IPS DF 4.7 (cell line): ENCODE data around the gene PPP1R11.
"Not testable (repeated sequence)": the region's sequence is repeated elsewhere in the genome, so short reads cannot be mapped to it uniquely, and the experiment has no call there.

Source experiments
- DNase-seq: peaks from one replicate; pipeline ENCODE4 v3.0.0-alpha.2; 2013; ENCODE audit warnings: low spot score; ENCODE audit errors: extremely low read depth

Gene PPP1R11, protein sequence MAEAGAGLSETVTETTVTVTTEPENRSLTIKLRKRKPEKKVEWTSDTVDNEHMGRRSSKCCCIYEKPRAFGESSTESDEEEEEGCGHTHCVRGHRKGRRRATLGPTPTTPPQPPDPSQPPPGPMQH

DNA sequence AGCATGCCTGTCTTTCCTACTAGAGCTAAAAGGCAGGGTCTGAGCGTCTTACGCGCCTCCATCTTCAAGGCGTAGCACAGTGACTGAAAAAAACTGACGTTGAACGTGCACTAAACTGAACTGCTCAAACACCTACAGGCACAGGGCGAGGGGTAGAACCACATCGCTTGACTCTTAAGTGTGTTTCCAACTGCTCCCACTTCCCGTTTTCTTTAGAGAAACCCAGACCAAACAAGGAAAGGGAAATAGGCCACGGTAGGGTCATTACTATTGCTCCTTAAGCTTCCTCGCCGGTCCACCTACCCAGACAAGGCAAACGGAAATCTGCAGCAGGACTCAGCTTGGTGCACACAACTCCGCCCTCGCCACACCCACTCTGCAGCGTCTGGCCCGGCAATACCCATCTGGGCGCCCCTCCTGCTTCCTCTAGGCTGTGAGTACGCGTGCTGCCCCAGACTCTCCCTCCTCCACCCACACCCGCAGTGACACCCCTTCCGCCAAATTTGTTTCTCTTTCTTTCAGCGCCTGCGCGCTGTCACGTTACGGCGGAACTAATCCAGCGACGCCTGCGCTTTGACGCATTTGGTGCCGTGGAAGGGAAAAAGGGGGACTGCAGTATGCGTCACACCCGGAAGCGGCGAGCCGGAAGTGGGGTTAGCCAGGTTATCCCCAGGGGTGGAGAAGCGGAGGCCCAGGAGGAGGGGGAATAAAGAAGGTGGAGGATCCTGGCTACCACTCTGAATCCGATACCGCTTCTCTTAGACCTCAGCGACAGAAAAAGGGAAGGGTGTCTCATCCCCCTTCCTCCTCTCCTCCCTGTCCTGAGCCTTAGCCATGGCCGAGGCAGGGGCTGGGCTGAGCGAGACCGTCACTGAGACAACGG is at the start of gene PPP1R11:
Gene PPP1R11, plus strand, starts transcription at position 622 of the 883 bp plus-strand sequence. Its CDS starts 213 bp downstream, at position 835.
- DNase-seq = peak; percentile 97

DNA sequence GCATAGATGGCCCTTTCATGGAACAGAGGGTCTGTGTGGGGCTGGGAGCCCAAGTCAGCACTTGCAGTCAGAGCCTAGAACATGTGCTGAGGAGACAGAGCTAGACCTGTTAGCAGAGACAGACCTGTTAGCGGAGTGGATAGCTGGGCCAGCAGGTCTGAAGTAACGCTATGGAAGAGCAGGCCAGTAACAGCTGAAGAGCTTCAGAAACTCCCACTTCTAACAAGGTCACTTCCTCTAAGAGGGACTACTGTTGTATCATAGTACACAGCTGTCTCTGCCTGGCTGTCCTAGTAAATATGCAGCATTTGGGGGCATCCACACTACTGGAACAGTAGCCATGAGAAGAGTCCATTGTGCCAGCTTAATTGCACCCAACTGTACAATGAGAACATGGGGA is 47.2 kb upstream of the PPP1R11 start:
- no peak for DNase-seq

DNA sequence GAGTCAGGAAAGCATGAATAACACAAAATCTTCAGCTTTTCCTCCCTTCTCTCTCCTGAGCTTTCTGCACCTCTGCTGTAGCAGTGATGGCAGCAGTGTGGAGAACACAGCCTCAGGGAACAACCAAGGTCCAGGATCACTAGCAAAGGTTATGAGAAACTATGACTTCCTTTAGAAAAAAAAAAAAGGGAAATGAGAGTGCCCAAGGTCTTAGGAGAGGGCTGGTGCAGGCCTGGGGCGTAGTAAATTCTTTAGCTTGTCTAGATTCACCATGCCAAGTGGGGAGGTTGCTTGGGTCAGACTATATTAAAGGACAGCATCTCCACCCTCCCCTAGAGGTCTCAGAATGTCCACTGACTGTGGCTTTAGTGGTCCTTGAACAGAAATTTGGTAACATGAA is 46.4 kb upstream of the PPP1R11 start:
- no peak for DNase-seq

DNA sequence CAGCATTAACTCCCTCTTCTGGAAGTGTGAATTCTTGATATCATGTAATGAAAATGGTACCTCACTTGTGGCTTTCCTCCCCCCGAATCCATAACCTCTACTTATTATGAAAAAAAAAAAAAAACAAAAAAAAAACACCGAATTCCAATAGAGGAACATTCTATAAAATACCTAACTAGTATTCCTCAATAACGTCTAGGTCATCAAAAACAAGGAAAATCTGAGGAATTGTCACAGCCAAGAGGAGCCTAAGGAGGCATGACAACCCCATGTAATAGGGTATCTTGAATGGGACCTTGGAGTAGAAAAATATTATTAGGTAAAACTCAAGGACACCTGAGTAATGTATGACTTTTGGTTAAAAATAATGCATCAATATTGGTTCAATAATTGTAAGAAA is 44.8 kb upstream of the PPP1R11 start:
- DNase-seq = no peak

DNA sequence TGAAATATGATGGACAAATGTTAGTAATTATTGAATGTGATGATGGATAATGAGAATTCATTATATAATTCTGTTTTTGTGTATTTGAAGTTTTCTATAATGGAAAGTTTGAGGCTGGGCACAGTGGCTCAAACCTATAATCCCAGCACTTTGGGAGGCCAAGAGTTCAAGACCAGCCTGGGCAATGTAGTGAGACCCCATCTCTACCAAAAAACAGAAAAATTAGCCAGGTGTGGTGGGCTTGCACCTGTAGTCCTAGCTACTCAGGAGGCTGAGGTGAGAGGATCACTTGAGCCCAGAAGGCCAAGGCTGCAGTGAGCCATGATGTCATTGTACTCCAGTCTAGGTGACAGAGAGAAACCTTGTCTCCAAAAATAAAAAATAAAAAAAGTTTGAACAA is 44.3 kb upstream of the PPP1R11 start:
- not testable (repeated sequence) for DNase-seq

DNA sequence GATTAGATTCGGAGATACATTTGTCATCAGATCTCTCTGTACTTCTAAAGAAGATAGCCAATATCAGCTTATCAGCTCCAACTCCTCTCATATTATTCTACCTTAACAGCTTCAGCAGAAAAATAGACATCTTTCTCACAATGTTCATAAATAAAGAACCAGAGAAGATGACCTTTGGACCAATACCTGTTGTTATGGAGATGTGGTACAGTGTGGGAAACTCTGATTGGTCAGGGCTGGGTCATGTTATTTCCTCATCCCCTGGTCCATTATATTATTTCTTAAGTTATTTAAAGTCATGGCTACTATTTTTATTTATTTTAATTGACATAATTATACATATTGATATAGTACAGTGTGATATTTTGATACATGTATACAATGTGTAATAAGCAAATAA is 41.8 kb upstream of the PPP1R11 start:
- DNase-seq = no peak

DNA sequence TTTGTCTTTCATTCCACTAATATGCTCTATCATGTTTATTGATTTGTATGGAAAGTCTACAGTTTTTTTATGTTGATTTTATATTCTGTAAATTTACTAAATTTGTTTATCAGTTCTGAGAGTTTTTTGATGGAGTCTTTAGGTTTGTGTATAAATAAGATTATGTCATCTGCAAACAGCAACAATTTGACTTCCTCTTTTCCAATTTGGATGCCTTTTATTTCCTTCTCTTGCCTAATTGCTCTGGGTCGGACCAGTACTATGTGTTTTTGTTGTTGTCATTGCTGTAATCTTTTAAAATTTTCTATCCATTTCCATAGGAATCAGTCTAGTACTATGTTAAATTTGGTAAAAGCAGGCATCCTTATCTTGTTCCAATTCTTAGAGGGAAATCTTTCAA is 37.4 kb upstream of the PPP1R11 start:
- DNase-seq = no peak

DNA sequence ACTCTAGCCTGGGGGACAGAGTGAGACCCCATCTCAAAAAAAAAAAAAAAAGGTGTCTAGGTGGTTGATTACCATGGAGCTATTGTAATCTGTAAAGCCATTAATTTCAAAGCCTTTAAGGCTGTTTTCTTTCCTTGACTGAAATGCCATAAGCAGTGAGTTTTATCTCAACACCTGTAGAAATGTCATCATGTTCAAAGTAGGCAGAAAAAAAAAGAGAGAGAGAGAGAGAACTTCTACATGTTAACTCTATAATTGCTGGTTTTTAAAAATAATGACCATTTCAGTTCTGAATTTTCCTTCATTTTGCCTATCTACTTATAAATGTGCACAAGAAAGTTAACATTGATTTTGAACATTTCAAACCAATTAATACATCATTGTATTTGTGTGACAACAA is 35.6 kb upstream of the PPP1R11 start:
- no peak for DNase-seq

DNA sequence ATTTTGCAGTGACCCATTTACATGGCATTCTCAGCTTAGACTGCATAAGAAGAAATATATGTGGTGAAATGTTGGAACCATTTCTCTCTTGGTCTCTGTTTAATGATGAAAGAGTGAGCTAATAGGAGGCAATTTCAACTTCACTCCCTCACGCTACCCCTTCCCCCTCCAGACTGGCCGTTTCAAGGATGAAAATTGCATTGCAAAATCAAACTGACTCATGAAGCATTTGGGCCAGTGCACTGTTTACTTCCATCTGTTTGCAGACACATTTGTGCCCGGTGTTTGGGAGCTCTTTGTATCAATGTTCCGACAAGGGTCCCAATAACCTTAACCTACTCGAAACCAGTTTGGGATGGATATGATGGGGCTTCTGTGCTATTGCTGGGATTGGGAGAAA is 33.6 kb upstream of the PPP1R11 start:
- not testable (repeated sequence) for DNase-seq

DNA sequence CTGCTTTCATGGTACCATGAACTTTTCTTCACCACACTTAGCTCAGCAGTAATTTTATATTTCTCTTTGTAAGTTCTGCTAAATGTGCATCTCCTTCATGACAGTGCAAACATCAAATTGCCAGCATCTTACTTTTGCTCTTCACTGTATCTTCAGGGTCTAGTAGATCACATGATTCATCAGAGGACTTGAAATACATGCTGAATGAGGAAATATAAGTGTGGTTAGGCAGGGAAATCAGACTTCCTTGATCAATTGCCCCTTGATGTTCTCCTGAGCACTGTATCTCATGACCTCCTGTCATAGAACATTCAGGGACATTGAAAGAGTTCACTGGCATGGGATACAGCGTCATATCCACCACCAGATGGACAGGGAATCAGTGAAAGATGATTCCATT is 31.2 kb upstream of the PPP1R11 start:
- DNase-seq = no peak

DNA sequence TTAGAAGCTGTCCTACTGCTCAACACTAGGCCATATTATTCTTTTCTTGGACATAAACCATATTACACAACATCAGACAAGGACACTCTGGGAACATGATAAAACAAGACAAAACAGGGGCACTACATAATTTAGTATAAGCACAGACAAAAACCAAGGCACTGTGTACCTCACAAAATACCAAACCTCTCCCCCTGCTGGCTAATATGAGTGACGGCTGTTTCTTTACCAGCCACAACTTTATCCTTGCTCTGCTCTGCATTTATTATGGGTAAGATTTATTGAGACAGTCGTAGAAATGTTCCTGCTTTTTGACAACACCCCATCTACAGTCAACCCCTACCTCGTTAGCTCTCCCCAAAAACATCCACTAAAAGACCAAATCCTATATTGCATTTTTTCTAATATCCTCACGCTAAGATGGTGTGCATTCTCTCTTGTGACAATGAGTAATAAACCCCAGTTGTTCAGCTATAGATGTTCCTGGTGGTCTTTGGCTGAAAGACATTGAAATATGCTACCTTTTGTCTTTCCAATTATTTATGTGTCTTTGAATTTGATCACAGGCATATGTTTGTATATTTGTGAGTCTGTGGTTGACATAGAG is 29.7 kb upstream of the PPP1R11 start:
- DNase-seq = no peak

DNA sequence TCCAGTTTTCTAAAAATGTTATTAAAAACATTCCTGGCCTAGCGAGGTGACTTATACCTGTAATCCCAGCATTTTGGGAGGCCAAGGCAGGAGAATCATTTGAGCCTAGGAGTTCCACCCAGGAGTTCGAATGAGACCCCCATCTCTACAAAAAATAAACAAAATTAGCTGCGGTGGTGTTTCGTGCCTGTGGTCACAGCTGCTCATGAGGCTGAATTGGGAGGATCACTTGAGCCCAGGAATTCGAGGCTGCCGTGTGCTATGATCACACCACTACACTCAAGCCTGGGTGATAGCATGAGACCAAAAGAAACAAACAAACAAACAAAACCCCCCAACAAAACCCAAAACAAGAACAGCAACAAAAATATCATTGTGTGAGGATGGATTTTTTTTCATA is 25.8 kb upstream of the PPP1R11 start:
- no peak for DNase-seq

DNA sequence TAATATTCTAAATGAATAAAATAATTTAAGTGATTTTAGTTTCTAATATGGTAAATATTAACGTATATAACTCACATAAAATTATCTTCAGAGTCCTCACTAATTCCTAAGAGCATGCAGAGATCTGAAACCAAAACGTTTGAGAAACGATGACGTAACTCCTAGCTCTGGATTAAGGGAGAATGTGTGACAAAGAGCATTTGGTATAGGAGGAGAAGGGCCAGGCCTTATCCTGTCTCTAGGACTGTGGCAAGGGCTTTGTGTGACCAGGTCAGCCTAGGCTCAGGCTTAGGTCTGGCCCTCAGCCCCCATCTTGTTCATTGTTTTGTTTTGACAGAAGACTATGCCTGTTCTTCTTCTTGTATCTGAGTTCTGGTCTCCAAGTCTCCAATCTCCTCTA is 25.2 kb upstream of the PPP1R11 start:
- no peak for DNase-seq

DNA sequence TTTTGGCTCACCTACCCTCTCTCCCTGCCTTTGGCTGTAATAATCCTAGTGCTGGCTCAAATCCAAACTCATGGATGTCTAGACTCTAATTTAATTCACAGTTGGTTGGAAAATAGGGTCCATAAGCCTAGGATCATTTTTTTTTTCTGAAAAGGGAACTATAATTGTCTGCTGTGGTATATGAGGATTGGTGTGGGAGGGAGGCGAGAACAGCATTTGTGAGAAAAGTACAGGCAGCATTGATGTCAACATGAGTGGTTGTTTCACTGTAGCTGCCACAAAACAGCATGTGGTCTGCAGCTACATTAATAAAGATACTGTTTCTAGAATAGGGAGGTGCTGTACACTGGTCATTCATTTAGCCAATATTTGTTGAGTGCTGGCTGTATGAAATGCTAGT is 24.5 kb upstream of the PPP1R11 start:
- no peak for DNase-seq

DNA sequence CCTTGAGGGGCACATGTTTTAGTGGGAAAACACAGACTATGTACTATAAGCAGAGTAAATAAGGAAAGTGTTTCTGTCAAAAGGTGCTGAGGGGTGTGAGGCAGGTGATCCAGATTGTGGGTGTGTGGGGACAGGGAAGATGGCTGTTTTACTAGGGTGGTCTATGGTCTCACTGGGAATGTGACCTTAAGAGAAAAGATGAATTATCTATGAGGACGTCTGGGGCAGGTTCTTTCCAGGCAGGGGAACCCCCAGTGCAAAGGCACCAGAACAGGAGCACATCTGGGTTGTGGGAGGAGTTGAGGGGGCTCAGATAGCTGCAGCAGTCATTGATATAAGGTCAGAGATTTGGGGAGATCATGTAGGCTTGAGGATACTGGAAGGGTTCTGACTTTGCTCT is 24.1 kb upstream of the PPP1R11 start:
- DNase-seq = no peak

DNA sequence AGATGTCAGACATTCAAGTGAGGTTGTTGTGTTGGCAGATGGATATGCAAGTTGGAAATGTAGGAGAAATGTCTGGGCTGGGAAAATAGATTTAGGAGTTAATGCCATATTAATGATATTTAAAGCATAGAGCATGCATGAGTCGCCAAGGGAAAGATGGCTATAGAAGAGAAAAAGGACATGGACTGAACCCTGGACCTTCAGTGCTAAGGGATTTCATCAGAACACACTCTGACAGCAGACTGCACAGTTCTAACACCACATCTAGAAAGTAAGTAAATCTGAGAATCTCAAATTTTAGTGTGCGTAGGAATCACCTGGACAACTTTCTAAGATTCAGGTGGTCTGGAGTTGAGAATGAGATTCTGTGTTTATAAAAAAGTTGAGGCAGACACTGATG is 23.3 kb upstream of the PPP1R11 start:
- no peak for DNase-seq

DNA sequence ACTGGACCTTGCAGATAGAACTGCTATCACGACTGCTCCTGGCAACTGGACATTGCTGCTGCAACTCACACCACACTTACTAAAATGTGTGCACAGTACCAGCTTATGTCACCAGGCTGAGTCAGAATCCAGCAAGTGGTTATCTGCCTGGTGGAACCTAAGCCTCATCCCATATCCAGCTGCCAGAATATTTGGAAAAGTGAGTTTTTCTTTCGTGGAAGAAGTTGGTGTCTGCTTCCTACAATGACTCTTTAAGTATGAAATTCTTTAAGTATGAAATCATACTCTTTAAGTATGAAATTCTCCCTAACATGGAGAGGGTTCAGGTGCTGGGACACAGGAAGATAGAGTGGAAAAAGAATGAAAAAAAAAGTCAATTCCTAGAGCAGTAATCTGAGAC is 22.4 kb upstream of the PPP1R11 start:
- no peak for DNase-seq

DNA sequence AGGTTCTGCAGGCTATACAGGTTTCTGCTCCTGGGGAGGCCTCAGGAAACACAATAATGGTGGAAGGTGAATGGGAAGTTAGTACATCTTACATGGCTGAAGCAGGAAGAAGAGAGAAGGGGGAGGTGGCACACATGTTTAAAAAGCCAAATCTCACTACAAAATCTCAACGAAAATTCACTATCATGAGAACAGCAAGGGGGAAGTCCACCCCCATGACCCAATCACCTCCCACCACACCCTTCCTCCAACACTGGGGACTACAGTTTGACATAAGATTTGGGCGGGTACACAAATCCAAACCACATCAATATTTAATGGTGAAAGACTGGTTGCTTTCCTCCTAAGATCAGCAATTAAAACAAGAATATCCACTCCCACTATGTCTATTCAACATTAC is 19.8 kb upstream of the PPP1R11 start:
- no peak for DNase-seq

DNA sequence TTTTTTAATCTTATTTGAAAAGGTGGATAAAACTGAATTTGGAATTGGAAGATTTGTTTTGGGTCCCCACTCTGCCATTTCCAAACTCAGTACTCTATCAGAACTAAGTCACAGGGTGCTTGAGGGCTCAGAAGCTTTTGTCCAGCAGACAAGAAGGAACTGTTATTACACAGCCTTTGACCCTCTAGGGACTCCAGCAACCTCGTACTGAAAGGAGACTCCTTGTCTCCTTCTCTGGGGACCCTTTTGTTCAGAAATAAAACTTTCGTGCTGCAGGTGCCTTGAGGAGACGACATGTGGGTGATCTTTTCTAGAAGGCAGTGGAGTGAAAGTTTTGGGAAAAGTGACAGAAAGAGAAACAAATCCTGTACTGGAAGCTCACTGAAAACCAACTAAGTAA is 13.3 kb upstream of the PPP1R11 start:
- DNase-seq = no peak

DNA sequence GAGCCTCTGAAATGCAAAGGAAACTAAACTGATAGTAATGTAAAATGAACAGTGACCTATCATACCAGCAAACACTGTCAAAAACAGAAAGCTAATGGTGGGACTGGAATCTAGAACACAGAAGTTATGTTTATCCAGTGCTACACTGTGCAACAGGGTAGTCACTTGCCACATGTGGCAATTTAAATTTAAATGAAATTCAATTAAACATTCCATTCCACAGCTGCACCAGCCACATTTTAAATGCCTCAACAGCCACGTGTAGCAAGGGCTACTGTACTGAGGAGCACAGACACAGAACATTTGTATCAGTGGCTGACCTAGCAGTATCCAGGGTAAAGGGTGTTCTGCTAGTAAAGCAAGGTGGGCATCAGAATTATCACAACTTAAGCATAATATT is 11.5 kb upstream of the PPP1R11 start:
- DNase-seq = no peak

DNA sequence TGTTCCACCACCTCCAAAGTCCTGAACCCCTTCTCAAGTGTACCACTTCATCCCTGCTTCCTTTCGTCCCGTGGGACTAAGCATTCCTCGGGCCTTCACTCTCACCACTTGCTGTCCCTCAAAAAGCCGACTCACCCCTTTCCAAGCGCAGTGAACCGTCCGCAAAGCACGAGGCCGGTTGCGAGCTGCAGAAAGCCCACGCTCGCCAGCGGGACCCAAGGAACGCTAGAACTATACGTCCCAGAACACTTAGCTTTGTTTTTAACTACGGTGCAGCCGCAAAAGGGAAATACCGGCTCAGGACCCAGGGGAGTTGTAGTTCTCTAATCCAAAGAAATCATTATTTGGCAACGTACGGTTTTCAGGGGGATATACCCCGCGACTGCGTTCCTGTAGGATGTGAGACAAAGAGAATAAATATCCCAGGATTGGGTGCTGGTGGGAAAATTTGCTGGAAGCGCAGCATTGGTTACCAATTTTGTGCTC is 6.3 kb upstream of the PPP1R11 start:
- no peak for DNase-seq

DNA sequence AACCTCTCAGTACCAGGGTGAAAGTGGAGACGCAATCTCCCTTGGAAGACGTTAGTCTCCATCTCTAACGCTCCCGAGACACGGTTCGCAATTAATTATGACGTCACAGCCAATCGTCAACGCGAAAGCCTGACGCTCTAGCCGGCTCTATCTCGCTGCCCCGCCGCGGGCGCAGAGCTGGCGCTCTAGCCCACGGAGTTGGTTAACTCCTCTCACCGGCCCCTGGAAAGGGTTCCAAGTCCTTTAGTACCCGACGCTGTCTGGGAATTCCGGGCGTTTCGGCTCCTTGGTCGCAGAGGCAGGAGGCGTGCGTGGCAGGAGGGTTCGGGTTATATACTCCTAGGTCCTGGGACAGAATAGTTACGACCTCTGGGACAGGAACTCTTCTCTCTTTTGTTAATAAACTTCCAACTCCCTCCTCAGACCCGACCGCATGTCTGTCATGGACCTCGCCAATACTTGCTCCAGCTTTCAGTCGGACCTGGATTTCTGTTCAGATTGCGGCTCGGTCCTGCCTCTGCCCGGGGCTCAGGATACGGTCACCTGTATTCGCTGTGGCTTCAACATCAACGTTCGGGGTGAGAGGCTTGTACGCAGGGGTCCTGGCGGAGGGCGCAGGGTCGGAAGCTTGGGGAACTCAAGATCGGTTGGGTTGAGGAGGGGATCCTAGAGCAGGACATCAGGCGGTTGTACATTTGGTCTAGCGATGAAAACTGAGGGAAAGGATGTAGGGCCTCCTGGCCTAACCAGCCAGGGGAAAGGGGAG is 5.7 kb upstream of the PPP1R11 start, which contains the start of gene POLR1H:
Gene POLR1H, plus strand, starts transcription at position 174 of the 766 bp plus-strand sequence. Its CDS starts 260 bp downstream, at position 434.
- DNase-seq = no peak
